ENCODE measurements around the gene UTP20.

The UTP20 gene

GRCh38 chr12:101436136-101436535 is 156.2 kb downstream of the UTP20 start:
- DNase-seq (ENCODE audit: low read depth in 2 of 2) = no peak

Measured in fibroblast of skin of left biceps (primary cell).